Daoy (cell line): ENCODE measurements around the gene FOXL2NB. TPM values are rescaled to one million over a fixed set of nuclear protein-coding genes. Genes with fewer than 3 reads are reported as not detected.
A peak's percentile ranks its signal among the peaks of the same experiment; 100 is the strongest.

Experiments
- DNase-seq: peaks from one replicate; pipeline ENCODE4 v3.0.0-alpha.2; 2015; ENCODE audit warnings: low read depth
- total RNA-seq: library from RNA; depleted of rRNA; stranded (reverse); fragments of >200 nt; shearing (Covaris generic); gene quantifications from 2 replicates; pipeline ENCODE4 v1.2.3, GENCODE V29; 2014

FOXL2NB gene
- total RNA-seq, 1 experiment from 2014 or later, result 4.1 TPM

- no peak for DNase-seq
These were observed 18.2 kb upstream of the FOXL2NB start for GRCh38 chr3:138928727-138929372.

DNA sequence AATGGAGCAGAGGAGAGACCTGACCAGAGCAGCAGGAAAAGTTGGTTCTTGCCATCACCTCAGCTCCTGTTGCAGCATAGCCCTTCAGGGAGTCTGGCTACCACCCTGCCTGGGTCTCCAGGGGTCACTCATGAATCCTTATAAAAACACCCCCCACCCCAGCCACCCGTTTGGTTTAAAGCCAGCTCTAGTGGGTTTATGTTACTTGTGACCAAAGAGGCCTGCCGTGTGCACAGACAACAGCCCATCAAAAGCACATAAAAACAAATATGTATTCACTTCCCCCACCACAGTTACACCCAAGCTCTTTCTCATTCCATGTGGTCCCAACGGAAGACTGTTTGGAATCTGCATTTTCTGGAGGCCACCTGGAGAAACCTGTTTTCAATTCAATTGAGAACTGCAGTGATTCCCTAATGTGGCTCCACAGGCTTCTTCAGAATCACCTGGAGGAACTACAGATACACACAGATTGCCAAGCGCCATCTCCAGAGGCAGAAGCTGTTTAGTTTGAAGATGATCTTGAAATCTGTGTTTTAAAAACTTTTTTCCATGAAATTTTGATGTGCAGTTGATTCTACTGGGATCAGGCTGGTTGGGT, 13.8 kb upstream of the FOXL2NB start:
- no peak for DNase-seq

DNA sequence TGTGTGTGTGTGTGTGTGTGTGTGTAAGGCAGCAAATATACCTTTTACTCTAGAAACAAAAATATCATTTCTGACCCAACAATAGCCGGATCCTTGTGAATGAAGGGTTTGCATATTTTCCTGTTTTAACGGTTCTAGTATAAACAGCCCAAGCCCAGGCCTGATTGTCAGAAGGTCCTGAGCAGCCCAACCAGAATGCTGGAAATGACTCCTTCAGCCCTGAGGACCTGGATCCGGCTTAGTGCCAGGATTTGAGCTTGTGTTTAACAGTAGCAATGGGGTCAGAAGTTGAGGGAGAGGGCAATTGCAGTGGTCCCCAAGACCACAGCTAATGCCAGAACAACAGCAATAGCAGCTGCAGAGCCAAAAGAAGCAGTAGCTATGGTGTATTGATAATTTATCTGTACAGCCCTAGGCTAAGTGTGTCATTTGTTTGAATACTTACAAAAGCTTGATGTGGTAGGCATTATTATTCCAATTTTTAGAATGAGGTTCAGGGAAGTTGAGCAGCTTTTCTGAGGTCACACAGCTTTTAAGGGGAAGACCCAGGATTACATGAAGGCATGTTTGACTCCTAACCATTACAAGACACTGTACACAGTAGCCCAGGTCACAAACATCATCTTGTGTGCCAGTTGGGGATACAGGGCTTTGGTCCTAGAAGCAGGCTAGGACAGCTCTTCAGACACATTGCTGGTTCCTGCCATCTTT, 12.9 kb upstream of the FOXL2NB start:
- DNase-seq, result no peak

GRCh38 chr3:138935505-138935862, 11.5 kb upstream of the FOXL2NB start:
- DNase-seq, result no peak

DNA sequence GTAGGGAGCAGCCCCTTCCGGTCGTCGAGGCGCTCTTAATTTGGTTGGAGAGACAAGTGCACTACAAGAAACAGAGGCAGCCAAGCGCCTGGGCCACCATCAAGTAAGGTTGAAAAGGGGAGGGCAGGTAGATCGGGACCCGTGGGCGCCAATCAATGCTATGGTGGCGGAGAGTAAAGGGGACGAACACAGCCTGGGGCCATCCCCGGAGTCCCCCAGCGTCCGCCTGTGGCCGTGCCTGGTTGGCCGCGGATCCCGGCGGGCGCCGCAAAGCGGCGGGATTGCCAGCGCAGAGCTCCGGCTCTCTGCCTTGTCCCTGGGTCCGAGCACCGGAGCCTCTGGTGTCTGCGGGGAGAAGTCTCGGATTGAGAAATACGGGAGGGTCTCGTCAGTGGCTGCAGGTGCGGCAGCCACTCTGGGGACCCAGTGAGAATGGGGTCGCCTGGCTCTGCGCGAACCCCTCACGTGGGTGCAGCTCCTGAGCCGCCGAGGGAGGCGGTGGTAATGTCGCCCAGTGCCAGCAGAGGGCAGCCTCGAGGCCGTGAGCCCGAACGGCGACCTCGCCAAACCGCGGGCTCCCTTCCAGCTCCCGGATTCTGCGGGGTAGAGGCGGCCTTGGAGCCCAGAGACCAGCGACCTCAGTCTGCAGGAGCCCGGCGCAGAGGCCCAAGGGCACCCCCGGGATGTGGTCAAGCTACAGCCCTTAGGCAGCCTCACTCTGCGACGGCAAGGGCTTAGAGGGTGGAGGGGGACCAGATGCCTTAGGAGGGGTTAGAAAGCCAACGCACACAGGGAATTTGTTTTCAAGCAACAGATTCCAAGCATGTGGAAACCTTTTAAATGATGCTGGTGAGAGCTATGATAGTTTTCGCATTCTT, 10.9 kb upstream of the FOXL2NB start:
- DNase-seq, result peak; percentile 87

GRCh38 chr3:138936741-138937689, 10.0 kb upstream of the FOXL2NB start:
- no peak for DNase-seq

DNA sequence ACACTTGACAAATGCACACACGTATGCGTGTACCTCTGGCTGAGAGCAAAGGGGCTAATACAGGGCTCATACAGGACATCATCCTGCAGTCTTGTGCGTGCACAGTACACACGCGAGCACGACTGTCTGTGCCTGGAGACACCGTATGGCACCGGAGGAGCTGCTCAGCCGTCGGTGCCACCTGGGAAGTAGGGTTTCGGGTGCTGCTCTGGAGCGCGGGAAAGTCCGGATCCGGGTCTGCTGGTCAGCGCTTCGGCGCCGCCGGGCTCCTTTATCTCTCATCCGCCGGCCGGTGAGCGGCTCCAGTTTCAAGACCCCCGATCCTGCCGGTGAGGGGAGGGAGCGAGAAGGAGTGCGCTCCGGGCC, 9.3 kb upstream of the FOXL2NB start:
- no peak for DNase-seq

DNA sequence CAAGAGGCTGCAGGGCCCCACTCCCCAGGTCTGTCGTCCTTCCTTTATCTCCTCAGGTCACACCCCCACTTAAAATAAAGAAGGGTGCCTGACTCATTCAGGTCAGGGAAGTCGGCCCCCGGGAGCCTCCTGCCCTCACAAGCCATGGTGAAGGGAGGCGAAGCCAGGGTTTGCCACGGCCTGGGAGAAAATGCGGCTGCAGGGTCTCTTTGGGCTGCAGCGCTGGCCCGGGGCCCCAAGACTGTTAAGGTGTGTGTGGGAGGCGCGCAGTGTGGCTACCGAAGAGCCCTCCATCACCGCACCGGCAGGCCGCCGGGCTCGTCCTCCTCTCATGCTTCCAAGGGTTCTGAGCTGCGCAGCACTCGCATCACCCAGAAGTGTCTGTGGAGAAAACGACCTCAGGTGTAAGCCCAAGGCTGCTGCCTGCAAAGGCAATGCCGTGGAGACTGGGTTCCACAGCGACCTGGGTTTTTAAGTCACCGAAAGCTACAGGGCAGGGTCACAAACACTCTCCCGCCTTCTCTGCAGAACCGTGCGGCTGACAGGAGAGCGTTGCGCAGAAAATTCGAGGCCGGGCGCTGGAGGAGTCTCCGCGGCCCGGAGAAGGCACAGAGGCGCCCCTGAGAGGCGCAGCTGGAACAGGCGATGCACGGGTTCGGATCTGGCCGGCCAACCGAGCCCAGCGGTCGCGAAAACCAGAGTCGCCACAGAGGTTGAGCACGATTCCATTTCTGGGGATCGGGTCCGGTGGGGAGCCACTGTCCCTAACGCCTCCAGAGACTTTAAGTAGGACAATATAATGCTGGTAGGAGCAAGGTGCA, 8.8 kb upstream of the FOXL2NB start:
- no peak for DNase-seq

DNA sequence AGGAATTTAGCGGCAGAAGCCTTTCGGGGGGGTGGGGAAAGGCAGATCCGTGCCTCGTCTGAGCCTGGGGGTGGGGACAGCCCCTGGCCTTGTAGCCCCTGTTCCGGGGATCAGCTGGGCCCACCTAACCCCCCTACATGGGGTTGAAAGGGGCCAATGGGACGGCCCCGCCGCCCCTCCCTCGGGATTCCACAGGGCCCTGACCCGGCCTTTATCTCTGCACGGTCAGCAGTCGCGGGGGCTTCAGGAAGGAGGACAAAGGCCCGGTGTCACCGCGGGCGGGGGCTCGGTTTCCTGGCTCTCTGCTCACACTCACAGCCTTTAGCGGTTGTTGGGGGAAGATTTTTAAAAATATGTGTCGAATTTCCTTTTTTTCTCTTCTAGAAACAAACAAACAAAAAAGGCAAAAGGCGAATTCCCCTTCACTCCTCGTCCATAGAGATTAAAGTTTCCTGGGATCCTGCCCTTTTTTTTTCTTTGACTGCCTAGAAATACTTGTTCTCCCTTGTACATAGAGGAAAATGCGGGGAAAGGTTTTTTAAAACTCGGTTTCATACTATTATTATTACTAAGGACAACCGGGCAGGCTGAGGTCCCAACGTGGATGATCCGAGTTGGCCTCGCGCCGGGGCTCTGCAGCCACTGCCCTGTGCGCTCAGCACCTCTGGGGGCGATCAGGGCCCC, 8.0 kb upstream of the FOXL2NB start:
- DNase-seq, result no peak

DNA sequence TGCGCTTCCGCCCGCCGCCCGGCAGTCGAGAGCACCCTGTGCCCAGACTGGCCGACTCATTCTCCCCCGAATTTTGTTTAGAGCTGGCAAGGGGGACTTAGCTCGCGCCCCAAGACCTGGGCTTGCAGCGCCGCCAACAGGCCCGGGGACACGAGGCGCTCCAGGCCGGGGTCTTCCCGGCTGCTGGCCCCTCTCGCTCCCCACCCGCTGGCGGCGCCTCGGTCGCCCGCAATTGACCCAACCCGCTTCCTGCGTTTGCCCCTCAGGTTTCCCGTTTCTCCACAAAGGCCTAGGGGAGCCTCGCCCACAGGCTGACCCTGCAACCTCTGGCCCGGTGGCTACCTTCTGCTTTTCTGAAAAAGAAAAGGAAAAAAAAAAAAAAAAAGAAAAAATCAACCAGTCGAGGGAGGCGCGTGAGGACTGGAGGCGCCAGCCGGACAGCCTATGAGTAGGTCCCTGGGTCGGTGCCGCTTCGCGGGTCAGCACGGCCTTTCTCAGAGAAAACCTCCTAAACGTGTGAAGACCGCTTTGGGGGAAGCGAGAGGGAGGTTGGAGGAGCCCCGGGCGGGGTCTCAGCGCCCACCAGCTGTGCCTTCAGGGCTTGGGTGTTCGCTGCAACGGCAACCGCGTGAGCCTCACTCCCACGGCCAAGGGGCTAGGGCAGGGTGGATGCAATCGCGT, 7.3 kb upstream of the FOXL2NB start:
- DNase-seq, result no peak

DNA sequence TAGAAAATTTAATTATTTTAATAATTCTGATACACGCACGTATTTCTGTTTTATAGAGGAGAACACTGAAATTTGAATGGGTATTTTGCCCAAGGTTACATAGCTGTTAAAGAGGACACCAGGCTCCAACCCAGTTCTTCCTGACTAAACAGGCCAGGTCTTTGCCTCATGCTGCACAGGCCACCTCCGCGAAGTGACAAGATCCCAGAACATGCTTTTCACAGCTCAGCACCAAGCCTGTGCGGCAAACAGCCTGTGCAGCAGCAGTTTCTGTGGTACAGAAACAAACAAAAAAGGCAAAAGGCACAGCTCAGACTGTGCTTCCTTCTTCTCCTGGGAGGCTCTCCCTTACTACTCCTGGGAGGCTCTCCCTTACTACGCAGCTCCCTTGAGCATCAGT, 6.6 kb upstream of the FOXL2NB start:
- DNase-seq, result no peak

DNA sequence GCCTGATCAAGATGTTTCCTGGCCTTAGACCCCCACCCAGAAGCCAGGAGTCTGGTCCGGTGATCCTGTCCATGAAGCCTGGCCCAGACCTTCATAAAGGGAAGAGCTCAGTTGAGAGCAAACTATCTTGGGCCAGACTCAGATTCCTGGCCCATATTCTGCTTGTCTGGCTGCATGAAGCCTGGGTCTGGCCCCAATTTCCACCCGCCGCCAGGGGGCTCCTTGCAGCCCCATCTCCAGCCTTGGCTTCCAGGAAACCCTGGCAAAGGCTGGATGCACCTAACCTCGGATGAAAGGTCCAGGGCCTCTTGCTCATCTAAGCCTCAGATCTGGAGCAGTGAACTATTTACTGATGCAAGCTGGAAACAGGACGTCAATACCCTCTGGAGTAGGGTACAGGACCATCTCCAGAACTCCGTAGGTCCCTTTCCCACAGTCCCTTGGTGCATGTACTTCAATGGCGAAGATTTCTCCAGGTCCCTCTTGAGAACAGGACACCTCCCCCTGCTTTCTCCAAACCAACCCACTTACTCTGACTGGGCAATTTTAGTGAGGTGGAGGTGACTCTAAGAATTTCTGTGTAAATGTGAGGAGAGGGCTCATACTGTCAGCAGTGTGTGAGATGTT, 5.6 kb upstream of the FOXL2NB start:
- peak; percentile 67 for DNase-seq

DNA sequence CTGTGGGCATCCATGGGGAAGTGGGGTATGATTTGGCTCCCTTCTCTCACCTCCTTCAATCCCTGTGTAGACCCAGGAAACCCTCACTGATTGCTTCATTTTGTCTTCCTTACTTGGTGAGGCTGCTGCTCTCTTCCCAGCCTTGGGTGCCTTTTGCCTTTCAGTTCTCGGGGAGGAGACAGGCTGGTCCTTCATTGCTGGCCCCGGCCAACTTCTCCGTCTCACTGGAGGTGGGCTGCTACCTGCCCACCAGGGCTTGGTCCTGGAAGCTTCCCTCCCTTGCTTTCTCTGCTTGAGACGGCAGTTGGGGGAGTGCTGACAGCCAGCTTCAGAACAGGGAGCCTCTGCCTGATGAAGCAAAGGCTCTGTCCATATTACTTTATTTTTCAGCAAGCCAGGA, 4.7 kb upstream of the FOXL2NB start:
- no peak for DNase-seq

GRCh38 chr3:138942861-138943623, 4.0 kb upstream of the FOXL2NB start:
- no peak for DNase-seq

DNA sequence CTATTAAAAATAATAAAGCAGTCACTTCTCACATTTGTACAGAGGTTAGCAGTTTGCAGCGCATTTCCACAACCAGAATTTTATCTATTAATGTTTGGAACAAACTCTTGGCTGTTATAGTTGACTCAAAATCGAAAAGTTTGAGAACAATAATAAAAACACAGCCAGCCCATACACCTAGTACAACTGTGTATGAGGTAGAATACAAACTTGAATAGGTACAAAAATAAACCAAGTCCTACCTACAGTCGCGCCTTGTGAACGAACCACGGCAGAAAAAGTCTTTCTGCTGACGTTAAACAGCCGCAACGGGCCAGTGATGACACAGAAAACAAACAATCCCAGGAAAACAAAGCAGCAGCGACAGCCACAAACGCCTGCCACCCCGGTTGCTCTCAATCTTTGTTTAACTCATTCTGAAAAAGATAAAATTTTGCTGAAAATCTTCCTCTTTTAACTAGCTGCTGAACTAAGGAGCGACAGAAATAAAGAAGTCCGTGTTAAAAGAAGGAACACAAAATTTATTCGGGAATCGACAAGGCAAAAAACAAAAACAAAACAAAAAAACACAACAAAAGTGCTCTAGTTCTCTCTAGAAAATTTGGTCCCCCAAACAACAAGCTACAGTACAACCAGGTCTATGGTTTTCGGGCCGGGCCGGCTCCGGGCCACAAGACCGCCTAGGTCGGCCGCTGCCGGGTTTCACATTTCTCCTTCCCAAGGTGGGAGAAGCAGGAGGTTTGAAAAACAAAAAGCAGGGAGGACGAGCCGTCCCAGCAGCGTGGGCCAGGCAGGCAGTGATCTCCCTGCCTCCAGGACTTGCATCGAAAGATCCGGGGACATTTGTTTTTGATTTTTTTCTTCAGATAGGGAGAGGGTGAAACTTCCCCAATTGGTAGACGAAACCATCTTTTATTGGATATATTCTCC, 3.0 kb upstream of the FOXL2NB start:
- DNase-seq, result no peak

GRCh38 chr3:138944654-138944928, 2.4 kb upstream of the FOXL2NB start:
- no peak for DNase-seq
